Vagina (tissue), 2 donors: Measurements from ENCODE around the gene RRAS2.

ENCODE experiments used
- POLR2A ChIP-seq, 2 donors: fragments of 450-650 bp; IDR thresholded peaks; one replicate each; pipeline ENCODE4 v1.6.1; 2017; ENCODE audit warnings: antibody characterized with exemption in 2 of 2, mild to moderate bottlenecking in 2 of 2, moderate library complexity in 2 of 2
- TF ChIP-seq, protein P1 (sequence below), 3 experiments: fragments of 450-650 bp in 2 of 3; fragments of 200-600 bp in 1 of 3; sonication (generic) in 1 of 3; IDR thresholded peaks; one replicate each; pipeline ENCODE4 v1.5.1; 2017 to 2019; ENCODE audit warnings: antibody characterized with exemption in 3 of 3, mild to moderate bottlenecking in 2 of 3, moderate library complexity in 2 of 3

DNA sequence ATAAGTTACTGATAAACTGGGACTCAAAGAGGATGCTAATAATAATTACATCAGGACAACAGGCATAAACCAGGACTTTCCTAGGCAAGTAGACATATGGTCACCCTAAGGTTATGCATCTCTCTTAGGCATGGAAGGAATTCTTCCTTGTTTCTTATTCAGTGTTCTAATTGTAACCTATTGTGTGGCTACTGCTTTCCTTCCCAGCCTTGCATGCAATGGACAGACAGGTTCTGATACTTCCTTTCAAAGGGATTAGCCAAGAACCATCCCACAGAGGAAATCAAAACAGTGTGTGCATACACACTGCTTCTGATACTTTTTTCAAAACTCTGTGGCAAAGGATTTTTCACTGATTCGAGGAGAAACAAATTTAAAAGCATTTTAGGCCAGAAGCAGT, 48.3 kb downstream of the RRAS2 start:
- no peak for TF ChIP-seq POLR2A (IDR thresholded peaks at IDR 0.05)
- TF ChIP-seq, protein P1, sequence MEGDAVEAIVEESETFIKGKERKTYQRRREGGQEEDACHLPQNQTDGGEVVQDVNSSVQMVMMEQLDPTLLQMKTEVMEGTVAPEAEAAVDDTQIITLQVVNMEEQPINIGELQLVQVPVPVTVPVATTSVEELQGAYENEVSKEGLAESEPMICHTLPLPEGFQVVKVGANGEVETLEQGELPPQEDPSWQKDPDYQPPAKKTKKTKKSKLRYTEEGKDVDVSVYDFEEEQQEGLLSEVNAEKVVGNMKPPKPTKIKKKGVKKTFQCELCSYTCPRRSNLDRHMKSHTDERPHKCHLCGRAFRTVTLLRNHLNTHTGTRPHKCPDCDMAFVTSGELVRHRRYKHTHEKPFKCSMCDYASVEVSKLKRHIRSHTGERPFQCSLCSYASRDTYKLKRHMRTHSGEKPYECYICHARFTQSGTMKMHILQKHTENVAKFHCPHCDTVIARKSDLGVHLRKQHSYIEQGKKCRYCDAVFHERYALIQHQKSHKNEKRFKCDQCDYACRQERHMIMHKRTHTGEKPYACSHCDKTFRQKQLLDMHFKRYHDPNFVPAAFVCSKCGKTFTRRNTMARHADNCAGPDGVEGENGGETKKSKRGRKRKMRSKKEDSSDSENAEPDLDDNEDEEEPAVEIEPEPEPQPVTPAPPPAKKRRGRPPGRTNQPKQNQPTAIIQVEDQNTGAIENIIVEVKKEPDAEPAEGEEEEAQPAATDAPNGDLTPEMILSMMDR (IDR thresholded peaks at IDR 0.05) = no peak
